PC-9 (cell line): Measurements from ENCODE around the gene SLC10A7.

ENCODE experiments used
- EZH2 ChIP-seq: fragments of 200-600 bp; sonication (generic); IDR thresholded peaks from 2 replicates; pipeline ENCODE4 v1.8.0; 2017; ENCODE audit warnings: antibody characterized with exemption, low read depth
- TF ChIP-seq, protein P1 (sequence below): fragments of 200-600 bp; sonication (generic); conservative IDR thresholded peaks from 2 replicates; pipeline ENCODE4 v1.6.1; 2017; ENCODE audit warnings: mixed run types, antibody characterized with exemption, mild to moderate bottlenecking, moderate library complexity

DNA sequence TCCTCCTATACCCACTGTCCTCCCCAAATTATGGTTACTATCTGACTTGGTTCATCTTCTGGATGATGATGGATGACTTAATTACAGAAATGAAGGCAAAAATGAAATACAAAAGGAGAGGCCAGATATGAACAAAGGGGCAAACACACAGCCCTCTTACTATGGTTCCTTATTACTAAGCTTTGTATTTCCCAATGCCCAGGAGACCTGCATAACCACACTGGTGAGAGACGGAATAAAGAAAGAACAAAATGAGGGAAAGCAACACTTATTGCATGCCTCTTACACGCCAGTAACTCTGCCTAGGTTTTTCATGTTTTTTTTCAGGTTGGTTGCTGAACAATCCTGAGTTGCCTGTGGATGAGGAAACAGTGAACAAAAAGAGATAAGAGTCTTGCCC, 120.5 kb downstream of the SLC10A7 start:
- TF ChIP-seq, protein P1, sequence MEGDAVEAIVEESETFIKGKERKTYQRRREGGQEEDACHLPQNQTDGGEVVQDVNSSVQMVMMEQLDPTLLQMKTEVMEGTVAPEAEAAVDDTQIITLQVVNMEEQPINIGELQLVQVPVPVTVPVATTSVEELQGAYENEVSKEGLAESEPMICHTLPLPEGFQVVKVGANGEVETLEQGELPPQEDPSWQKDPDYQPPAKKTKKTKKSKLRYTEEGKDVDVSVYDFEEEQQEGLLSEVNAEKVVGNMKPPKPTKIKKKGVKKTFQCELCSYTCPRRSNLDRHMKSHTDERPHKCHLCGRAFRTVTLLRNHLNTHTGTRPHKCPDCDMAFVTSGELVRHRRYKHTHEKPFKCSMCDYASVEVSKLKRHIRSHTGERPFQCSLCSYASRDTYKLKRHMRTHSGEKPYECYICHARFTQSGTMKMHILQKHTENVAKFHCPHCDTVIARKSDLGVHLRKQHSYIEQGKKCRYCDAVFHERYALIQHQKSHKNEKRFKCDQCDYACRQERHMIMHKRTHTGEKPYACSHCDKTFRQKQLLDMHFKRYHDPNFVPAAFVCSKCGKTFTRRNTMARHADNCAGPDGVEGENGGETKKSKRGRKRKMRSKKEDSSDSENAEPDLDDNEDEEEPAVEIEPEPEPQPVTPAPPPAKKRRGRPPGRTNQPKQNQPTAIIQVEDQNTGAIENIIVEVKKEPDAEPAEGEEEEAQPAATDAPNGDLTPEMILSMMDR = no peak
- TF ChIP-seq EZH2 = no peak
